Smooth muscle cell (in vitro differentiated cells): ENCODE measurements around the gene SLC1A3. TPM values are rescaled to one million over a fixed set of nuclear protein-coding genes. Genes with fewer than 3 reads are reported as not detected.

Experiments used
- DNase-seq: peaks from one replicate; lab custom pipeline; 2025; ENCODE audit not compliant: unreplicated experiment; lab: John Stamatoyannopoulos, UW
- H2AFZ ChIP-seq: fragments of 200-600 bp; sonication (generic); 2 replicates; pipeline ENCODE4 v1.6.0; 2016; ENCODE audit warnings: antibody characterized with exemption, low read depth, mild to moderate bottlenecking
- H3F3A ChIP-seq: fragments of 200-600 bp; sonication (generic); 2 replicates; pipeline ENCODE4 v1.6.0; 2017; ENCODE audit warnings: antibody characterized with exemption, low read depth
- H3K27ac ChIP-seq: fragments of 200-600 bp; sonication (generic); 2 replicates; pipeline ENCODE4 v1.5.1; 2016; ENCODE audit warnings: low read depth, mild to moderate bottlenecking
- H3K27me3 ChIP-seq: fragments of 200-600 bp; sonication (generic); 2 replicates; pipeline ENCODE4 v1.6.1; 2016; ENCODE audit warnings: low read depth, mild to moderate bottlenecking
- H3K36me3 ChIP-seq: fragments of 200-600 bp; sonication (generic); 2 replicates; pipeline ENCODE4 v1.5.1; 2016; ENCODE audit warnings: low read depth
- H3K4me1 ChIP-seq: fragments of 200-600 bp; sonication (generic); 2 replicates; pipeline ENCODE4 v1.5.1; 2016; ENCODE audit warnings: low read depth
- H3K4me2 ChIP-seq: fragments of 200-600 bp; sonication (generic); 2 replicates; pipeline ENCODE4 v1.6.0; 2016; ENCODE audit warnings: mild to moderate bottlenecking
- H3K4me3 ChIP-seq: fragments of 200-600 bp; sonication (generic); 2 replicates; pipeline ENCODE4 v1.5.1; 2016; ENCODE audit warnings: mild to moderate bottlenecking
- H3K79me2 ChIP-seq: fragments of 200-600 bp; sonication (generic); 2 replicates; pipeline ENCODE4 v1.6.0; 2016; ENCODE audit warnings: low read depth, mild to moderate bottlenecking
- H3K9ac ChIP-seq: fragments of 200-600 bp; sonication (generic); 2 replicates; pipeline ENCODE4 v1.6.0; 2016; ENCODE audit warnings: low read depth
- H3K9me3 ChIP-seq: fragments of 200-600 bp; sonication (generic); replicated peaks from 2 replicates; pipeline ENCODE4 v1.5.1; 2016; ENCODE audit warnings: low read depth
- H4K20me1 ChIP-seq: fragments of 200-600 bp; sonication (generic); 2 replicates; pipeline ENCODE4 v1.6.0; 2016; ENCODE audit warnings: low read depth
- CTCF ChIP-seq: fragments of 200-600 bp; sonication (generic); IDR thresholded peaks from 2 replicates; pipeline ENCODE4 v1.5.1; 2017; ENCODE audit warnings: borderline replicate concordance, mild to moderate bottlenecking, antibody characterized with exemption; ENCODE audit not compliant: insufficient read depth, poor library complexity, severe bottlenecking
- WGBS: methylation state at CpG from one replicate; pipeline ENCODE4 v1.1.7; 2016; ENCODE audit warnings: low lambda C conversion rate; 5-methylcytosine and 5-hydroxymethylcytosine counted together
- polyA plus RNA-seq: library from polyadenylated mRNA; unstranded; fragments of >200 nt; fragmentation: Nextera tagmentation; extraction: Ambion mirVana; gene quantifications from 2 replicates; pipeline ENCODE4 v1.2.1, GENCODE V29; 2016
- total RNA-seq: library from RNA; depleted of rRNA; stranded (reverse); fragments of >200 nt; gene quantifications from 2 replicates; pipeline ENCODE4 v1.2.3, GENCODE V29; 2014

The SLC1A3 gene
- total and polyA plus RNA-seq, 2 experiments from 2014 or later = 2.1 to 6.8 TPM

- no peak for DNase-seq
- no peak for TF ChIP-seq CTCF
- Histone ChIP-seq H3F3A (no peaks in the 10 kb centered on the region), H3K4me2 (no peak overlapping the region), H3K9ac (no peak overlapping the region), H2AFZ (no peak overlapping the region), H3K36me3 (no peaks in the 10 kb centered on the region), H3K4me3 (no peak overlapping the region), H3K27ac (no peak overlapping the region), H3K79me2 (no peaks in the 10 kb centered on the region), H4K20me1 (no peaks in the 10 kb centered on the region), H3K9me3 (no peaks in the 10 kb centered on the region), H3K27me3 (no peaks in the 10 kb centered on the region), H3K4me1 (no peaks in the 10 kb centered on the region)
- WGBS = 22% methylated on average over 1 of the region's 1 CpG
Observed at GRCh38 chr5:36666986-36667385, 60.6 kb downstream of the SLC1A3 start.

GRCh38 chr5:36667824-36668223 is 61.4 kb downstream of the SLC1A3 start:
- H3K4me2 ChIP-seq = no peak overlapping the region
- DNase-seq = no peak
- H3K79me2 ChIP-seq = no peaks in the 10 kb centered on the region
- WGBS = 40% methylated on average over 3 of the region's 3 CpGs
- no peaks in the 10 kb centered on the region for H3K9me3 ChIP-seq
- no peak overlapping the region for H3K4me3 ChIP-seq
- H3K27me3 ChIP-seq = no peaks in the 10 kb centered on the region
- H3F3A ChIP-seq = no peaks in the 10 kb centered on the region
- no peaks in the 10 kb centered on the region for H3K36me3 ChIP-seq
- H2AFZ ChIP-seq = no peak overlapping the region
- H4K20me1 ChIP-seq = no peaks in the 10 kb centered on the region
- no peak for TF ChIP-seq CTCF
- no peak overlapping the region for H3K27ac ChIP-seq
- H3K4me1 ChIP-seq = no peaks in the 10 kb centered on the region
- no peak overlapping the region for H3K9ac ChIP-seq

GRCh38 chr5:36669015-36669651 is 62.7 kb downstream of the SLC1A3 start:
- WGBS = 94% methylated on average over 13 of the region's 13 CpGs
- Histone ChIP-seq H3K4me1 (no peaks in the 10 kb centered on the region), H3K4me2 (no peak overlapping the region), H3K36me3 (no peaks in the 10 kb centered on the region), H3K27ac (no peak overlapping the region), H3K4me3 (no peak overlapping the region), H3K27me3 (no peaks in the 10 kb centered on the region), H3K79me2 (no peaks in the 10 kb centered on the region), H3F3A (no peaks in the 10 kb centered on the region), H3K9me3 (no peaks in the 10 kb centered on the region), H2AFZ (no peak overlapping the region), H3K9ac (no peak overlapping the region), H4K20me1 (no peaks in the 10 kb centered on the region)
- no peak for DNase-seq
- TF ChIP-seq CTCF = no peak

- H3K4me2 ChIP-seq = no peak overlapping the region
- no peak for TF ChIP-seq CTCF
- no peaks in the 10 kb centered on the region for H3K9me3 ChIP-seq
- H3K9ac ChIP-seq = no peak overlapping the region
- H3F3A ChIP-seq = no peaks in the 10 kb centered on the region
- no peaks in the 10 kb centered on the region for H3K27me3 ChIP-seq
- WGBS = 94% methylated on average over 3 of the region's 3 CpGs
- H3K36me3 ChIP-seq = no peaks in the 10 kb centered on the region
- H3K27ac ChIP-seq = no peak overlapping the region
- H4K20me1 ChIP-seq = no peaks in the 10 kb centered on the region
- no peaks in the 10 kb centered on the region for H3K4me1 ChIP-seq
- no peak overlapping the region for H3K4me3 ChIP-seq
- H3K79me2 ChIP-seq = no peaks in the 10 kb centered on the region
- H2AFZ ChIP-seq = no peak overlapping the region
- no peak for DNase-seq
Observed at GRCh38 chr5:36670548-36670947, 64.1 kb downstream of the SLC1A3 start.
